ENCODE measurements around the gene CPPED1. TPM values are rescaled to one million over a fixed set of nuclear protein-coding genes. Genes with fewer than 3 reads are reported as not detected.
A peak's percentile ranks its signal among the peaks of the same experiment; 100 is the strongest.

The CPPED1 gene
- polyA plus RNA-seq, 3 donors, result 100 to 292 (median 259) TPM

DNA sequence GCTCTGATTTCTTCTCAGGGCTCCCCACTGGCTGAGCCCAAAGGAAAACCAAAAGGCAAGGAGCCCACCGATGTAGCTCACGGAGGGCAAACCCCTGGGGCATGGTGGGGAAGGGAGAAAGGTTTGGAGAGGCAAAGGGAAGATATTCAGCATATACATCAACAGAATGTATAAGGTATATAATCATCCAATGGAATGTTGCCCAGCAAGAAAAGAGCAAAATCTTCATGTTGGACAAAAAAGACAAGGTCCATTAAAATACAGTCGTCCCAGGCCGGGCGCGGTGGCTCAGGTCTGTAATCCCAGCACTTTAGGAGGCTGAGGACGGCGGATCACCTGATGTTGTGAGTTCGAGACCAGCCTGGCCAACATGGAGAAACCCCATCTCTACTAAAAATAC, 1.6 kb downstream of the CPPED1 start:
- H3K4me1 ChIP-seq (ENCODE audit: control insufficient read depth in 1 of 2, insufficient read depth in 2 of 2, low read length in 2 of 2), result peaks cover 60 to 75% of the 10 kb centered on the region in 2 donors
- peak overlapping the region; percentile 91 for H3K4me2 ChIP-seq (replicated peaks; ENCODE audit: extremely low read depth, low read length, poor library complexity, severe bottlenecking)
- no peaks in the 10 kb centered on the region for H3K36me3 ChIP-seq (replicated peaks in 1 of 2; ENCODE audit: control insufficient read depth in 1 of 2, insufficient read depth in 2 of 2, low read length in 2 of 2)
- TF ChIP-seq, protein P1, sequence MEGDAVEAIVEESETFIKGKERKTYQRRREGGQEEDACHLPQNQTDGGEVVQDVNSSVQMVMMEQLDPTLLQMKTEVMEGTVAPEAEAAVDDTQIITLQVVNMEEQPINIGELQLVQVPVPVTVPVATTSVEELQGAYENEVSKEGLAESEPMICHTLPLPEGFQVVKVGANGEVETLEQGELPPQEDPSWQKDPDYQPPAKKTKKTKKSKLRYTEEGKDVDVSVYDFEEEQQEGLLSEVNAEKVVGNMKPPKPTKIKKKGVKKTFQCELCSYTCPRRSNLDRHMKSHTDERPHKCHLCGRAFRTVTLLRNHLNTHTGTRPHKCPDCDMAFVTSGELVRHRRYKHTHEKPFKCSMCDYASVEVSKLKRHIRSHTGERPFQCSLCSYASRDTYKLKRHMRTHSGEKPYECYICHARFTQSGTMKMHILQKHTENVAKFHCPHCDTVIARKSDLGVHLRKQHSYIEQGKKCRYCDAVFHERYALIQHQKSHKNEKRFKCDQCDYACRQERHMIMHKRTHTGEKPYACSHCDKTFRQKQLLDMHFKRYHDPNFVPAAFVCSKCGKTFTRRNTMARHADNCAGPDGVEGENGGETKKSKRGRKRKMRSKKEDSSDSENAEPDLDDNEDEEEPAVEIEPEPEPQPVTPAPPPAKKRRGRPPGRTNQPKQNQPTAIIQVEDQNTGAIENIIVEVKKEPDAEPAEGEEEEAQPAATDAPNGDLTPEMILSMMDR (IDR thresholded peaks at IDR 0.05), result no peak
- peaks cover 54% of the 10 kb centered on the region for H4K20me1 ChIP-seq (ENCODE audit: insufficient read depth, low read length)
- peak overlapping the region; percentile 83 to 91 for H3K27ac ChIP-seq (ENCODE audit: low read depth in 1 of 2, low read length in 2 of 2)
- peaks cover 0 to 2% (median 0%) of the 10 kb centered on the region in 3 donors for H3K27me3 Mint-ChIP-seq (ENCODE audit: low read depth in 3 of 3)
- peaks cover 71% of the 10 kb centered on the region for H3K4me1 Mint-ChIP-seq
- no peak for DNase-seq
- H3K36me3 Mint-ChIP-seq, result peaks cover 12 to 34% of the 10 kb centered on the region in 2 donors
- H3K4me3 ChIP-seq (replicated peaks in 1 of 3; ENCODE audit: low read depth in 2 of 3, low read length in 3 of 3), result peak overlapping the region; percentile 65 to 98 (median 87)
- H3K9me3 Mint-ChIP-seq, result peaks cover 0 to 3% (median 0%) of the 10 kb centered on the region in 7 donors
- peak overlapping the region; percentile 88 to 97 (median 95) for H3K27ac Mint-ChIP-seq
- intact Hi-C loops (cut with micrococcal nuclease), result no loop called here
- peak overlapping the region; percentile 89 to 98 for H3K4me3 Mint-ChIP-seq
- H3K9me3 ChIP-seq (replicated peaks in 1 of 2; ENCODE audit: control insufficient read depth in 1 of 2, insufficient read depth in 1 of 2, low read length in 2 of 2), result no peaks in the 10 kb centered on the region
- H3K9ac ChIP-seq (ENCODE audit: insufficient read depth, low read length, poor library complexity, severe bottlenecking), result peak overlapping the region; percentile 83
- WGBS (ENCODE audit: insufficient coverage), result no CpG with 5 or more reads among the region's 9 CpGs
- no peaks in the 10 kb centered on the region for H3K27me3 ChIP-seq (ENCODE audit: control insufficient read depth in 2 of 2, insufficient read depth in 2 of 2, low read length in 2 of 2)
- H2AFZ ChIP-seq (ENCODE audit: insufficient read depth, low read depth, low read length, poor library complexity, severe bottlenecking), result no peak overlapping the region
- peaks cover 69% of the 10 kb centered on the region for H3K79me2 ChIP-seq (ENCODE audit: insufficient read depth, low read length)

DNA sequence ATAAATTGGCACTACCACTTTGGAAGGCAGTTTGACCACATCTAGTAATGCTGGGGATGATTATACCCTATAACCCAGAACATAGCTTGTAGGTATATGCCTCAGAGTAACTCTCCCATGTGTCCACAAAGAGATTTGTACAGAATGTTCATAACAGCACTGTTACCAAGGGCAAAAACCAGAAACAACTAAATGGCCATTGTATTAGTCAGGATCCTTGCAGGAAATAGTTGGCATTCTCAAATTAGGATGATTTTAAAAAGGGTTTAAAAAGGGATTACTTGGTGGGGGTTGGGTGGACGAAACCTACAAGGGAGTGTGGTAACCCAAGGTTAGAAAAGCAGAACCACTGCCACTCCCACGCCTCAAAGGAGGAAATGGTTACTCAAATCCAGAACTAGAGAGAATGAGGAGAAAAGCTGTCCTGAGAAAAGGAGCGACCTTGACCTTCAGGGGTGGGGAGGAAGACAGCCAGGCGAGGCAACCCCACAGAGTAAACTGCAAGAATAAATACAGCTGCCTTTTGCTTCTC, 2.1 kb downstream of the CPPED1 start:
- H2AFZ ChIP-seq (ENCODE audit: insufficient read depth, low read depth, low read length, poor library complexity, severe bottlenecking), result no peak overlapping the region

More for the DNA sequence above, 2.1 kb downstream of the CPPED1 start:
- H3K36me3 Mint-ChIP-seq, result peaks cover 15 to 36% of the 10 kb centered on the region in 2 donors
- peaks cover 0 to 3% (median 0%) of the 10 kb centered on the region in 7 donors for H3K9me3 Mint-ChIP-seq
- H3K79me2 ChIP-seq (ENCODE audit: insufficient read depth, low read length), result peaks cover 74% of the 10 kb centered on the region
- WGBS (ENCODE audit: insufficient coverage), result 0% methylated on average over 1 of the region's 4 CpGs
- intact Hi-C loops (cut with micrococcal nuclease), result no loop called here
- H3K27ac Mint-ChIP-seq, result peak overlapping the region; percentile 88 to 97 (median 95)
- peak overlapping the region; percentile 83 to 91 for H3K27ac ChIP-seq (ENCODE audit: low read depth in 1 of 2, low read length in 2 of 2)
- peak overlapping the region; percentile 83 for H3K9ac ChIP-seq (ENCODE audit: insufficient read depth, low read length, poor library complexity, severe bottlenecking)
- TF ChIP-seq, protein P1 (IDR thresholded peaks at IDR 0.05), result no peak
- peaks cover 0 to 2% (median 0%) of the 10 kb centered on the region in 3 donors for H3K27me3 Mint-ChIP-seq (ENCODE audit: low read depth in 3 of 3)
- peaks cover 59% of the 10 kb centered on the region for H4K20me1 ChIP-seq (ENCODE audit: insufficient read depth, low read length)
- peaks cover 0 to under 1% of the 10 kb centered on the region in 2 donors for H3K36me3 ChIP-seq (replicated peaks in 1 of 2; ENCODE audit: control insufficient read depth in 1 of 2, insufficient read depth in 2 of 2, low read length in 2 of 2)
- peaks cover 72% of the 10 kb centered on the region for H3K4me1 Mint-ChIP-seq
- H3K4me2 ChIP-seq (replicated peaks; ENCODE audit: extremely low read depth, low read length, poor library complexity, severe bottlenecking), result peak overlapping the region; percentile 91
- no peaks in the 10 kb centered on the region for H3K27me3 ChIP-seq (ENCODE audit: control insufficient read depth in 2 of 2, insufficient read depth in 2 of 2, low read length in 2 of 2)
- H3K4me3 ChIP-seq (replicated peaks in 1 of 3; ENCODE audit: low read depth in 2 of 3, low read length in 3 of 3), result peak overlapping the region; percentile 65 to 98 (median 87)
- H3K4me1 ChIP-seq (ENCODE audit: control insufficient read depth in 1 of 2, insufficient read depth in 2 of 2, low read length in 2 of 2), result peaks cover 60 to 75% of the 10 kb centered on the region in 2 donors
- DNase-seq, result peak; percentile 73 to 86 (median 84)
- peak overlapping the region; percentile 89 to 98 for H3K4me3 Mint-ChIP-seq
- H3K9me3 ChIP-seq (replicated peaks in 1 of 2; ENCODE audit: control insufficient read depth in 1 of 2, insufficient read depth in 1 of 2, low read length in 2 of 2), result no peaks in the 10 kb centered on the region
